ENCODE measurements around the gene GRIFIN.

GRIFIN gene

GRCh38 chr7:2497500-2498336, 21.5 kb upstream of the GRIFIN start:
- DNase-seq, result no peak

DNA sequence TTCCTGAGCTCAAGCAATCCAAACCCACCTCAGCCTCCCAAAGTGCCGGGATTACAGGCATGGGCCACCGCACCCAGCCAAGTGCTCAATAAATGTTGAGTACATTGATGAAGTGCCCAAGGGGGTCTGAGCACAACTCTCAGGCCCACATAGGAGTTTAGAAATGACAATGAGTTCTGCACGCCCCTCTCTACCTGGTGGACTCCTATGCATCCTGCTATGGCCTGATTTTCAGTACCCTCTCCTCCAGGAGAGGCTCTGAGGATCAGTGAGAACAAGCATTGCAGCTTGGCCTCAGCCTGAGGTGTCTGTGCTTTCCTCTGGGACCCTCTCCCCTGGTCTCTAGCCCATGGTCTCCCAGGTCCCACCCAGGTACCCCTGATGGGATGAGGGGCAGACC, 20.9 kb upstream of the GRIFIN start:
- no peak for DNase-seq

GRCh38 chr7:2496375-2496774, 20.2 kb upstream of the GRIFIN start:
- DNase-seq, result no peak

- DNase-seq, result no peak
Measured at GRCh38 chr7:2495418-2496299, 19.5 kb upstream of the GRIFIN start.

GRCh38 chr7:2494191-2495130, 18.3 kb upstream of the GRIFIN start:
- DNase-seq, result no peak

DNA sequence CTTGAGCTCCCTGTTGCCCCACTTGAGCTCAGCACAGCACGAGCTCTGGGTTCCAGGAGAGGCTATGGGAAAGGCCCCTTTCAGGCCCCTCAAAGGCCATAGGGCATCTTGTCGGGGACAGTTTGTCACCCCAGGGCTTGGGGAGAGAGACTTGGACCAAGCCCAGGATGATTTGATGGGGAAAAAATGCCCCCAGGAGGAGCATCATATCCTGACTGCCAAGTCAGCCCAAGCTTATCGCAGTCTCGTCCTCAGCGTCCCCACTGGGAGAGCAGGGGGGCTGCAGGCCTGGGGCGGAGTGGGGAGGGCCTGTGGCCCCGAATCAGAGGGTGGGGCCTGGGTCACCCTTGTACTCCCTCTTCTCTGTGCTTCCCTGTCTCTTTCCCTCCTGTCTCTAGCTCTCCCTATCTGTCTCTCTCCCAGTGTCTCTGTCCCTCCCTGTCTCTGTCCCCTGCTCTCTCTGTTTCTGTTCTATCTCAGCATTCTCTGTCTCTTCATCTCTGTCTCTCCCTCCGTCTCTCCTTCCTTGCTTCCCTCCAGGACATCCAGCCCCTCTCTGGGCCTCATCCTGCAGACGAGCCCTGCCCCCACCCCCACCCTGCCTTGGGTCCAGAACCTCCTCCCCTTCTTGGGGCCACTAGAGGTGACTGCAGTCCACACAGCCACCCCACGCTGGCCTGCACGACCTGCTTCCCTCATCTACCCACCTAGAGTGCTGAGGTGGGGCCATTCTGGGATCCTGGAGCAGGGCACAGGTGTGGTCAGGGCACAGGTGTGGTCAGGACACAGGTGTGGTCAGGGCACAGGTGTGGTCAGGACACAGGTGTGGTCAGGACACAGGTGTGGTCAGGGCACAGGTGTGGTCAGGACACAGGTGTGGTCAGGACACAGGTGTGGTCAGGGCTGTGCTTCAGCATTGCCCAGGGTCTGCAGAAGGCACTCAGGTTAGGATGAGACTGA, 17.3 kb upstream of the GRIFIN start:
- DNase-seq, result no peak

DNA sequence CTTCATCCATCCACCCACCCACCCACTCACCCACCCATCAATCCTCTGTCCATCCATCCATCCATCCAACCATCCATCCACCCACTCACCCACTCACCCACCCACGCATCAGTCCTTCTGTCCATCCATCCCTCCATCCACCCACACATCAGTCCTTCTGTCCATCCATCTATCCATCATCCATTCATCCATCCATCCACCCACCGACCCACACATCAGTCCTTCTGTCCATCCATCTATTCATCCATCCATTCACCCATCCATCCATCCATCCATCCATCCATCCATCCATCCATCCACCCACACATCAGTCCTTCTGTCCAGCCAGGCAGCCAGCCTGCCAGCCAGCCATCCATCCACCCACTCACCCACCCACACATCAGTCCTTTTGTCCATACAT, 15.8 kb upstream of the GRIFIN start:
- no peak for DNase-seq

DNA sequence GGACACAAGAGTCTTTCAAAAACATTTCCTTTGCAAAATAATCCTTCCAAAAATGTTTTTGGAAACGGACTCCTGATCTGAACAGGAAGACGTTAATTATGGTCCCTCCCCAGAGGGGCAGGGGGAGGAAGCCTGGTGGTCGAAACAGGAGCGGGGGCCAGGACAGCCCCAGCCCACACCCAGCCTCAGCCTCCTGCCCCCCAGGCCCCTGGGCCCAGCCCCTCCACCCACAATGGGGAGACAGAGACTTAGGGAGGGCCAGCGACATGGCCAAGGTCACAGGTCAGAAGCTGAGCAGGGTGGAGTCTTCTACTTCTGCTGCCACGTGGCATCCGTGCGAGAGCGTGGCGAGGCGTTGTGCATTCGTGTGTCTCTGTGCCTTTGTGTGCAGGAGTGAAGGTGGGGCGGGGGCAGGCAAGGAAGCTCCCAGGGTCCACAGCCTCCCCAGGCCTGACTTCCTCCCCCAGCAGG, 14.0 kb upstream of the GRIFIN start:
- DNase-seq, result no peak

DNA sequence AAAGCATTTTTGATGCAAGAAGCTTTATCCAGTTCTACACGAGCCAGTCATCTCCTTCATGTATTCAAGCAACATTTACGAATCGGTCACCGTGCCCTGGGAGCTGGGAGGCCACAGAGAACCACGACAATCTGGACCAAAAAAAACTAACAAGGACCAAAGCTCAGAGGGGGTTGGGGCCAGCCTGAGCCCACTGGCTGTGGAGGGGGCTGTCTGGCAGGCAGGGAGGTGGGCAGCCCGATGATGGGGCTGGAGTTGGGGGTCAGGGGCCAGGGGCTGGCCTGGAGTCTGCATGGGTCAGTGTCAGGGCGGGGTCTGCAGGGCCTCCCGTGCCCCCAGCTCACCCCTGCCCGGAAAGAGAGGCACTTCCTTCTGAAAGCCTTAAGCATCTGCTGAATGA, 12.5 kb upstream of the GRIFIN start:
- DNase-seq, result no peak

DNA sequence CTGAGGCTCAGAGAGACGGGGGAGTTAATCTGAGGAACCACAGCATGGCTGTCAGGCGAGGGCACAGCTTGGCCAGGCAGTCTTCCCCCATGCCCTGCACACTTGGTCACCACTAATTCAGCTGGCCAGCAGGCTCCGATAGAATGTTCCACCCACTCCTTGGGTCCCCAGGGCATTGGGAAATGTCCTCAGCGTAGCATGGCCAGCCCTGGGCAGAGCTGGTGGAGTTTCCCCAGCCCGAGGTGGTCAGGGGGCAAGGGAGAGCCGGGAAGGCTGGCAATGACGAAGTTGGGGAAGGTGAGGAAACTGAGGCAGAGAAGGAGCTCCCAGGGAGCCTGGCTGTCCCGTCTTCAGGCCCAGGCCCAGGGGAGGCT, 12.1 kb upstream of the GRIFIN start:
- no peak for DNase-seq

DNA sequence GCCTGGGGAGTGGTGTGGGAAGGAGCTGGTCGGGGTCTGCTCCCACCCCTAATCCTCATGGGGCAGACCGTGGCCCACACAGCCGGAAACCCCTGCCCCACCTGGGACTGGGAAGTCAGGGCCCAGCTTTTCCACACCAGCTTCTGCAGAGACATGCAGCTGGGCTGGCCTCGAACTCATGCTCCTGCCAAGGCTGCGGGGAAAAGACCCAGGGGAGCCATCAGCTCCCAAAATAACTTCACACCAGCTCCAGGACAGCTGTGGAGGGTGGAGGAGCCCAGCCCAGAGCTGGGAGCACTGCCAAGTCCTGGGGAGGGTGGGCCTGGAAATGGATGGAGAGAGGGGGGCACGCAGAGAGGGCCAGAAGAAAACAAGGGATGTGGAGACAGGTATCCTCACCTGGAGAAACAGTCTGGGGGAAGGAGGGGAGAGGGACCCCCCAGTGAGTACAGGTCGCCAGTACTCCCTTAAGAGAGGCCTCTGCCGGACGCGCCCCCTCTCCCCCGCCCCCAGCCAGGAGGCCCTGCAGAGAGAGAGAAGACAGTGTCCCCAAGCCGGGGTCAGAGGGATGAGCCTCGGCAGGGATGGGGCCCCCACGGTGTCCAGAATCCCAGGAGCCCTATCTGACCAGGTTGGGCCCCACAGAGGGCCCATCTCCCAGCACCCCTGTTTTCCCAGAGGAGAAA, 11.5 kb upstream of the GRIFIN start:
- no peak for DNase-seq

- DNase-seq, result no peak
Measured at GRCh38 chr7:2484868-2485267, 8.7 kb upstream of the GRIFIN start.

- DNase-seq, result peak; percentile 44
Measured at GRCh38 chr7:2483494-2483893, 7.3 kb upstream of the GRIFIN start.

GRCh38 chr7:2482725-2483451, 6.7 kb upstream of the GRIFIN start:
- no peak for DNase-seq

DNA sequence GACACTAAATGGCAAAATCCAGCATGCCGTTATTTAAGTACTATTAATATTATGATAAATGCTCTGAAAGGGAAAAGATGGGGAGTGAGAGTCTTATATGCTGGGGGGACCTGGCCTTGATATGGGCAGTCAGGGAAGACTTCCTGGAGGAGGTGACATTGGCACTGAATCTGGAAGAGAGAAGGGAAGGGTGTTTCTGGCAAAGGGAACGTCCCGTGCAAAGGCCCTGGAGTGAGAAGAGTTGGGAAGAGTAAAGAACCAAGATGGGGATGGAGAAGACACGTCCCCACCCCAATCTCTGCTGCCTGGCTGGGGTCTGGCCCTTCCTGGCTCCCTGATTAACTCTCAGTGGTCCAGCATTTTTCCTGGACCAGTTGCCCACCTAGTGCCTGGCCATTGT, 5.0 kb upstream of the GRIFIN start:
- DNase-seq, result no peak

- no peak for DNase-seq
Measured at GRCh38 chr7:2480070-2480408, 3.8 kb upstream of the GRIFIN start.

- DNase-seq, result no peak
Measured at GRCh38 chr7:2479276-2480069, 3.3 kb upstream of the GRIFIN start.

DNA sequence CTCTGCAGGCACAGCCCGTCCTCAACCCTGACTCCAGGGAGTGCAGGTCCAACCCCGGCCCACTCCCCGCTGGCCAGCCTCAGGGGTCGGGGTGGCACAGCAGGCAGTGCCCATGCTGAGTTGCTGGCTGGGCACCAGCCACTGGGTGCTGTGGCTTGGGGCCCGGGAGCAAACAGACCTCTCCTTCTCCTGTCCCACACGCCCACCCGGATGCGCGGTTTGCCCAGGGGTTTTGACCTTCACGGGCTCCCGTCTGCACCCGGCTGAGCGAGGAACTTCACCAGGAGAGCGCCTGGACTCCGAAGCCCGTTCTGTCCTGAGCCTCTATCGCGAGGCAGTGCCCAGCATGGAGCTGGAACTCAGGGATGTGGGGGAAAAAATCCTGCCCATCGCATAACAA, 2.6 kb upstream of the GRIFIN start:
- no peak for DNase-seq

DNA sequence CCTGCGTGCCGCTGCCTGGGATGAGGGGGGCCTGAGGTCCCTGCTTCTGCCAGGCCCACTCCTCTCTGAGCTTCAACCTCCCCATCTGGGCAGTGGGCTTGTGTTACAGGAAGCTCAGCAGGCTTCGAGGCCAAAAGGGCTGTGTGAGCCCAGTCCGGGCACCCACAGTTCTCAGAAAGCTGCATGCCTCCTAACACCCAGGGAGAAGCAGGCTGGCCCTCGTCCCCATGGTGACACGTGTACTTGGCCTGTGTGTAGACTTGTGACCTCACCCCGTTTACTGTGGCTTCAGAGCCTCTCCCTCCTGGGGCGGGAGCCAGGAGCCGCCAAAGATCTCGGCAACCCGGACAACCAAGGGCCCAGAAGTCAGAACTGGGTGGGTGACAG, 2.2 kb upstream of the GRIFIN start:
- no peak for DNase-seq

Data from NCI-H524 treated with DMSO at 0.1 percent for 48 hours (cell line).